HG02840 (cell line): ENCODE results near the gene ESYT2.

Source experiments
- ATAC-seq: cut with Tn5 transposase; IDR thresholded peaks from one replicate; pipeline ENCODE4 v1.9.1; 2021; ENCODE audit warnings: mild to moderate bottlenecking, moderate library complexity, moderate number of reproducible peaks; ENCODE audit not compliant: unreplicated experiment, low FRiP score

The ESYT2 gene

DNA sequence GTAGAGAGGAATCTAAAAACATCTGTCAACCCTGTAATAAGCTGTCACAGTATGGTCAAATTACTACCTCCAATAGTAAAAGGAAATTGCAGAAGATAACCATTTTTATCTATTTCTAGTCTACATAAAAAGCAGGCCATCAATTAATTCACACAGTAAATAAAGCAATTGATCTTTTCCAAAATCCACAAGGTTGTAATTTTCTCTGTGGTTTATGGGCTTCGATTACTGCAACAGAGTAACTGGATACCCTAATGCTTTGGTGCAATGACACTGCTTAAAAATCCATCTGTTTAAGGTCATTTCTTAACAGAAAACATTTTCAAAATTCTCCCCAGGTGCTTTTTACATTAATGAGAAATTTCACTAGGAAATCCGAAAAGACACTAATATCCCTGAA, 23.9 kb downstream of the ESYT2 start:
- ATAC-seq, result no peak

DNA sequence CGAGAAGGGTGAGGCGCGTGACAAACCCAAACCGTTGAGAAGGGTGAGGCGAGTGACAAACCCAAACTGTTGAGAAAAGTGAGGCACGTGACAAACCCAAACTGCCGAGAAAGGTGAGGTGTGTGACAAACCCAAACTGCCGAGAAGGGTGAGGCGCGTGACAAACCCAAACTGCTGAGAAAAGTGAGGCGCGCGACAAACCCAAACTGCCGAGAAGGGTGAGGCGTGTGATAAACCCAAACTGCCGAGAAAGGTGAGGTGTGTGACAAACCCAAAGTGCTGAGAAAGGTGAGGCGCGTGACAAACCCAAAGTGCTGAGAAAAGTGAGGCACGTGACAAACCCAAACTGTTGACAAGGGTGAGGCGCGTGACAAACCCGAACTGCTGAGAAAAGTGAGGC, 25.0 kb downstream of the ESYT2 start:
- no peak for ATAC-seq

DNA sequence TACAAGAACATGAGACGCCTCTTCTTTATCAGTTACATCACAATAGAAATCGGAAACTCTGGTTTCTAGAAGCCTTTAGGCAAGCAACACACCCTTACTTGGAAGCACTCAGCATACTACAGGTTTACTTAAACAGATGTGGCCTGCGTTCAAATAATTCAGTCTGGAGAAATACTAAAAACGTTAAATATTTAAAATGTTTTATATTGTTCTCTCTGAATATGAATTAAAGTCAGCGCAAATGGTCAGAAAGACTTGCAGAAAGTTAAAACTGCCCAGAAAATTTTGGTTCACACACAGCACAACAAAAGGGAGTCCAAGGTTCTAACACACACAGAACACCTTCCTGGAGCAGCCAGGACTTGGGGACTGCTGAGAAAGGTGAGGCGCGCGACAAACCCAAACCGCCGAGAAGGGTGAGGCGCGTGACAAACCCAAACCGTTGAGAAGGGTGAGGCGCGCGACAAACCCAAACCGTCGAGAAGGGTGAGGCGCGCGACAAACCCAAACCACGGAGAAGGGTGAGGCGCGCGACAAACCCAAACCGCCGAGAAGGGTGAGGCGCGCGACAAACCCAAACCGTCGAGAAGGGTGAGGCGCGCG, 25.8 kb downstream of the ESYT2 start:
- ATAC-seq, result no peak

DNA sequence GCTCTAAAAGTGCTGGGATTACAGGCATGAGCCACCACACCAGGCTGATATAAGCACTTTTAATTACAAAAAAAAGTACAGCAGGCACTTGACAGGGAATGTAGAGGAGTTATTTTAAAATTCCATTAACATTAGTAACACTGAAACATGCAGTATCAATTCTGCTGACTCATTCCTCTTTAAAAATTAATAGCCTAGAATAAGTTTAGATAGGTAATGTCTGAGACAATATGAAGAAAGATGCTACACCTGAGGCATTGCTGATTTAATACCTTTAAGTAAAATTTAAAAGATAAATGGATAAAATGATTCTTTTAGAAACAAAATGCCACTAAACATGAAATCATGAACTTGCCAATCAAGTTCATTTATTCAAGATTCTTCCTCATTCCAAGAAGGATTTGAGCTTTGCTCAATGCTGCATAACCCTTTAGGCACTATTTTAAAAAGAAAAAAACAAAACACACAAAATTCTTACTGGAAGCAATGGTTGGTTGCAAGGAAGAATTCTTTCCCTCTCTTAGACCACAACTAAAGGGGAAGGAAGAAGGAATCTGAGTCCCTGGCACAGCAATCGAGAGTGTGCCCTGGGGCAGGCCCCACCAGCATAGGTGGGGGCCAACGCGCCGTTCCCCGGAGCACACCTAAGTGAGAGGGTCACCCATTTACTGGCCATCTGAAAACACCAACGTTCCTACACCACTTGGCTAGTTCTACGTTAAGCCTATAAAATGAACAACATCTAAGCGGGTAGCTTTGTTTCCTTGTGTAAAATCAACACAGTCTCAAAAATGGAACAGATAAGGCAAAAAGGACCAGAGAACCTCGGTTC, 26.6 kb downstream of the ESYT2 start:
- ATAC-seq, result no peak

DNA sequence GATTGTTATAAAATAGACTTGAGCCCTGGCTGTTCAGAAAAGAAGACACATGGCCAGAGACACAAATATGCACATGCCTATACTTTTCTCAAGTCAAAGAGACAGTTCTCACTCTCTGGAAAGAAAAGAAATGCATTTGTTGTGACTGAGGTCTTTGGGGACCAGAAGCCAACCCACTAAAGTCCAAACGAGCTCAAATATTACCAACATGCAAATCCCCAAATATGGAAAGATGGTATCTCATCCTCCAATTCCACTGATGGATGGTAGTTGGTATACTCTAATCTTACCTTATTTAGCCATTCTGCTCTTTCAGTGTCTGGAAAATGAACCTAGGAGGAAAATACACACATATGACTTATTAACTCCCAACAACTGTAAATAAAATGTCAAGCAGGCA, 30.6 kb downstream of the ESYT2 start:
- ATAC-seq, result no peak

DNA sequence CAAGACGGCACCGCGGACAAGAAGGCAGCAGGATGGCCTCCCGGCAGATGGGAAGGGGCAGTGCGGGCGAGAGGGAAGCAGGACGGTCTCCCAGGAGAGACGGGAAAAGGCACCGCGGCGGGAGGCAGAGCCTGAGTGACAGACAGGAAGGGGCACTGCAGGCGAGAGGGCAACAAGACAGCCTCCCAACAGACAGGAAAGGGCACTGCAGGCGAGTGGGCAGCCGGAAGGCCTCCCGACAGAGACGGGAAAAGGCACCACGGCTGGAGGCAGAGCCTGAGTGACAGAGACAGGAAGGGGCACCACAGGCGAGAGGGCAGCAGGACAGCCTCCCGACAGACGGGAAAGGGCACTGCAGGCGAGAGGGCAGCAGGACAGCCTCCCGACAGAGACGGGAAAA, 32.6 kb downstream of the ESYT2 start:
- no peak for ATAC-seq

DNA sequence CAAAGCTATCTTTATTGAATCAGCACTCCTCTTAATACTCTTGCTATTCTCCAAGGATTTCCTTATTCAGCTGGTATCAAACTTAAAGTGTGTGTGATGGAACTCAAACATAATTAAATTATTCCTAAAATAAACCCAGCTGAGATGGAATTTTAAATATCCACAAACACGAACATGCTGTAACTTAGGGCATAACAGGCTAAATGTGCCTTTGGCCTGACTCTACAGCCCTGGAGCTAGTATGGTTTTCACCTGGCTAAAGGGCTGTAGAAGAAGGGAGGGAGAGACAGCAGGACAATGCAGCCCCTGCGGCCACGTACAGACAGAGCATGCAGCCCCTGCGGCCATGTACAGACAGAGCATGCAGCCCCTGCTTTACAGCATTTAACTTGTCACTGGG, 34.0 kb downstream of the ESYT2 start:
- no peak for ATAC-seq

DNA sequence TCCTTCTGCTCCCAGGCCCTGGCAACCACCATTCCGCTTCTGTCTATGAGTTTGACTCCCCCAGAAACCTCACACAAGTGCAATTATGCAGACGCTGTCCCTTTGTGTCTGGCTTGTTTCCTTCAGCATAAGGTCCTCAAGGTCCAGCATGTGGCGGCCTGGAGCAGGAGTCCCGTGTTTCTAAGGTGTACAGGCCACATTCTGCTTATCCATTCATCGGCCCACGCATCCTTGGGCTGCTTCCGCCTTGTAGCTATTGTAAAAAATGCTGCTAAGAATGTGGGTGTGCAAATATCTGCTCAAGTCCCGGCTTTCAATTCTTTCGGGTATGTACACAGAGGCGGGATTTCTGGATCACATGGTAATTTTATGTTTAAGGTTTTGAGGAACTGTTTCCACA, 38.2 kb downstream of the ESYT2 start:
- no peak for ATAC-seq

DNA sequence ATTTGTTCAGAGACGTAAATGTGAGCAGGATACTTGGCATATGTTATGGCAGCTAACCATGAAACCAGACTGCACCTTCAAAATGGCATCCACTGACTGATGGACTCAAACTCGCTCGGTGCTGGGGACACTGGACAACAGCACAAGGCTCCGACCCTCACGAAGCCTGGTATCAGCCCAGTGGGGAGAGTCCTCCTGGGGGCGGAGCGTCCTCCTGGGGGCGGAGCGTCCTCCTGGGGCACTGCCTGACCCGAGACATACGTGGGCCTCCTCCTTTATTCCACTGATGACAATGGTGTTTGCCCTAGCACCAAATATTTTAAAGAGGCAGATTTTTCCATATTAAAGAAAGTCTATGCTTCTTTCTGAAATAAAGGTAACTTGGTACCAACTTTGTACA, 39.5 kb downstream of the ESYT2 start:
- no peak for ATAC-seq

DNA sequence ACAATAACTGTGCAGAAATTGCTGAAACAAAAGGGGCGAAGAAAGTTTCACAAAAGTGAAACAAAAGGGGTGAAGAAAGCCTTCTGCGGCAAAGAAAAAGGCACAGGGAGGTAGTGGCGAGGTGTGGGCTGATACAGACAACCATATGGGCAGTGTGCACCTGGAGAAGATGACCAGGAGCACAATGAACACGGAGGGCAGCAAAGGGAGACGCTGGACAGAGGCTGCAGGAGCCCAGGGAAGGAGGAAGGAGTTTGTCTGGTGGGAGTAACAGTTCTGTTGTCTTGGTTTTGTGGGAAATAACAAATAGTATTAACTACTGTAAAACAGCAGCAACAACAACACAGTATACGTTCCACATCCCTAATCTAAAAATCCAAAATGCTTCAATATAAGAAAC, 42.4 kb downstream of the ESYT2 start:
- ATAC-seq, result no peak

DNA sequence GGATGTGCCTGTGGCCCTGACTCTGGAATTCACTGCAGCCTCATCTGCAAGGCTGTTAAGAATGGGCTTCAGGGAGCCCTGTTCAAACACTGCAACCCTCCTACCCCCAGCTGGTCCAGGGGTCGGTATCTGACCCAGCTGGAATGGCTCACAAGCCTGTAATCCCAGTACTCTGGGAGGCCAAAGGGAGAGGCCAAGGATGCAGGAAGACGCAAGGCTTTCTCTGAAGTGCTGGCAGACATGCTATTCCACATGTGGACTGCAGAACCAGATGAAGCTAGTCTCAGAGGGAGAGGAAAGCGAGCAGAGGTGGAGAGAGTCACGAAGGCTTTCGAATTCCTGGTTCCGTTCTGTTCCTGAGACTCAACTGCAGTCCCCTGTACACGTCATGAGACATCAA, 45.0 kb downstream of the ESYT2 start:
- ATAC-seq, result no peak

DNA sequence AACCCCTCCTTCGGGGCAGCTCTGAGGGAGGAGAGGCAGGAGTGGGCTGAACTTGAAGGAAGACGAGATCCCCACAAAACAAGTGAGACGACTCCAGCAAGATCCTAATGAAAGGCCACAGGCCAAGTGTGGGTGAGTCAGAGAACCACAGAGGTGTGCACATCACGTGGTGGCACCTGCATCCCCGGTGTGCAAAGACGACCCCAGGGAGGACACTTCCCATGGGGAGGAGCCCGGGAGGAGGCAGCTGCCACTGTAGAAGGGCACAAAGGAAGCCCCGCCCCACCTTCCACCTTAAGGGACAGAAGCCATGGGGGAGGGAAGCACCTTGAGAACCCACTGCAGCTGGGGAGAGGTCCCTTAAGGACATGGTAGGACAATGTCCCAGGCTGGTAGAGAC, 45.7 kb downstream of the ESYT2 start:
- ATAC-seq, result no peak

DNA sequence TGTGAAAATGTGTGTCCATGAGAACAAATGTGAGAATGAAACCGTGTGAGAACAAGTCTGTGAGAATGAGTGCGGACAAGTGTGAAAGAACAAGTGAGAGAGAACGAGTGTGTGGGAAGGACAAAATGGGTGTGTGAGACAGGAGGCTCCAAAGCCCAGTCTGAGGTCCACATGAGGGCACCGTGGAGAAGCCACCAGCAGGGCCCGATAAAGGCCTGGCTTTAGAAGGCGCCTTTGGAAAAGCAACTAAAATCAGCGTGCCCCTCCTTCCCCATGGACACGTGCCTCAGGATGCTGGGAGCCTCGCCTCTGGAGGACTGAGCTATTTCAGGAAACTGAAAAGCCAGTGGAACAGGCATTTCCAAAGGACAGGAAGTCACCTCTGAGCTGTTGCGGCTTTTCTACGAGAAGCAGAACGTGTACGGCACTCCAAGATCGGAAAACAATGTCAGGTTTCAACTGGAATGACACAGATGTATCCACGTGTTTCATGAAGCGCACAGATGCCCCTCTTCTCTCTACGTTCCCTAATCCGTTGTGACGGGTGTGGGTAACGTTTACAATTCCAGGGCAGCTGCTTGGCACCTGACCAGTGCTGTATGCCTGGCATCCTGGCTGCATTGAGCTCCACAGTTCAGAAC, 46.4 kb downstream of the ESYT2 start:
- ATAC-seq, result no peak

DNA sequence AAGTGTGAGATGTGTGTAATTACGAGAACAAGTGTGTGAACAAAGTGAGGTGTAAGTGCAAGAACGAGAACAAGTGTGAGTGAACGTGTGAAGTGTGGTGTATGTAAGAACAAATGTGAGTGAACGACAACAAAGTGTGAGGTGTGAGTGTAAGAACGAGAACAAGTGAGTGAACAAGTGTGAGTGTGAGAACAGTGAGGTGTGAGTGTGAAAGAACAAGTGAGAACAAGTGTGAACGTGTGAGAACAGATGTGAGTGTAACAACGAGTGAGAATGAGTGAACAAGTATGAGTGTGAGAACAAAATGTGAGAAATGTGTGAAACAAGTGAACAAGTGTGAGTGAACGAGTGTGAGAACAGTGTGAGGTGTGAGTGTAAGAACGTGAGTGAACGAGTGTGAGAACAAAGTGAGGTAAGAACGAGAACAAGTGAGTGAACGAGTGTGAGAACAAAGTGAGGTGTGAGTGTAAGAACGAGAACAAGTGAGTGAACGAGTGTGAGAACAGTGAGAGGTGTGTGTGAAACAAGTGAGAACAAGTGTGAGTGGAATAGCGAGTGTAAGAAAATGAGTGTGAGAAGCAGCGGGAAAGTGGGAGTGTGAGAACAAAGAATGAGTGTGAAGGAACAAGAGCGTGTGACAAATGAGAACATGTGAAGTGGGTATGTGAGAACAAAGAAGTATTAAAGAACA, 47.2 kb downstream of the ESYT2 start:
- no peak for ATAC-seq

DNA sequence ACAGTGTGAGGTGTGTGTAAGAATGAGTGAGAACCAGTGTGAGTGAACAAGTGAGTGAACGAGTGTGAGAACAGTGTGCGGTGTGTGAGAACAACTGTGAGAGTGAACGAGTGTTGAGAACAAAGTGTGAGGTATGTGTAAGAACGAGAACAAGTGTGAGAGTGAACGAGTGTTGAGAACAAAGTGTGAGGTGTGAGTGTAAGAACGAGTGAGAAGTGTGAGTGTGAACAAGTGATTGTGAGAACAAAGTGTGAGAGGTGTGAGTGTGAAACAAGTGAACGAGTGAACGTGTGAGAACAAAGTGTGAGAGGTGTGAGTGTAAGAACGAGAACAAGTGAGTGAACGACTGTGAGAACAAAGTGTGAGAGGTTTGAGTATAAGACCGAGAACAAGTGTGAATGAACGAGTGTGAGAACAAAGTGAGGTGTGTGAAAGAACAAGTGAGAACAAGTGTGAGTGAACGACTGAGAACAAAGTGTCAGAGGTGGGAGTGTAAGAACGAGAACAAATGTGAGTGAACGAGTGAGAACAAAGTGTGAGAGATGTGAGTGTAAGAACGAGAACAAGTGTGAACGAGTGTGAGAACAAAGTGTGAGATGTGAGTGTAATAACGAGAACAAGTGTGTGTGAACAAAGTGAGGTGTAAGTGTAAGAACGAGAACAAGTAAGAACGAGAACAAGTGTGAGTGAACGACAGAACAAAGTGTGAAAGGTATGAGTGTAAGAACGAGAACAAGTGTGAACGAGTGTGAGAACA, 47.9 kb downstream of the ESYT2 start:
- ATAC-seq, result no peak

DNA sequence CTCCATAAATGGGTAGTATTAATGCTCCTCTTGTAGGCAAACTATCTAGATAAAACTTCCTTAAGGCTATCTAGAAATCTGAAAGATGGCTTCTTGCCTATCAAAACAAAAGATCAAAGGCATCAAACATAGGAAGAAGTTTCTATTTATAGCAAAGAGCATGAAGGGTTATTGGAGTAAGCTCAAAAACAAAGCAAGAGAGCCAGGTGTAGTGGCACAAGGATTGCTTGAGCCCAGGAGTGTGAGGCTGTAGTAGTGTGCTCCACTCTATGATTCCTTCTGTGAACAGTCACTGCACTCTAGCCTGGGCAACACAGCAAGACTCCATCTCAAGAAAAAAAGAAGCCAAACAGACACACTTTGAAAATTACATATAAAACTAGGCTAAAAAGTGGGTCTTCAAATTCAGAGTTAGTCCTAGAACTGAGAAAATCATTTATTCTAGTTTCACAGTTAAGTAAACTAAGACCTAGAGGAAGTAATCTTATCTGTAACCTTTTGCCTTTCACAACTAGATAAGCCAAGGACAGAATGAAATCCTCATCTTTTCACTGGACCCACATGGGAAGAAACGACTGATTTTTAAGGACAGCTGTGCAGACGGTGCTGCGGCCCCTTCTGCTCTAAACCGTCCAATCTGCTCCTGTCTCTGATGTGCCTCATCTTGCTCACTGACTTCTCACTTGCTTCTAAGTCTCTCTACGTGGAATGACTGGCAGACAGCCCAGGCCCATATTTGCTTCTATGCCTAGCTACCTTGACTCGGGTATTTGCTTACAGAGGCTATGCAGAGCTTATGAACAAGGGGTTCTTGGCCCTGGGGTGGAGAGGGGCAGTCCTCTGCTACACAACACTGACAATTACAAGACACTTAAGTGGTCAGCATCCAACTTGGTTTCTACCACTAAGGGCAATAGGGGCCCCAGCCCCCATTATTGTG, 50.0 kb downstream of the ESYT2 start:
- ATAC-seq, result no peak

DNA sequence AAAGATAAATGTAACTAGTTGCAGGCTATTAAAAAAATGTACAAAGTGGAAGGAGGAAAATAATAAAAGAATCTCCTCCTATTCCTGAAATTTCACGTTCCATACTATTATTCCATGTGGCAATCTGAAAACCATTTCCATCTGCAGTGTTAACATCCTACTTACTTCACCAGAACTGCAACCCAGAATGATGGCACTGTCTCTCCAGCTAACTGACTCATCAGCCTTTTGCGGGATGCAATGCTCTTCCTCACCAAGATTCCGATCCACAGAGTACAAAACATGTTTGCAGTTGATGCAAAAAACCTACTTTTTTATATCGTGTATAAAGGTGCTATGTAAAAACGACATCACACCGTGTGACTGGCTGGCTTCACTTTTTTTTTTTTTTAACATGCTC, 50.8 kb downstream of the ESYT2 start:
- ATAC-seq, result no peak

DNA sequence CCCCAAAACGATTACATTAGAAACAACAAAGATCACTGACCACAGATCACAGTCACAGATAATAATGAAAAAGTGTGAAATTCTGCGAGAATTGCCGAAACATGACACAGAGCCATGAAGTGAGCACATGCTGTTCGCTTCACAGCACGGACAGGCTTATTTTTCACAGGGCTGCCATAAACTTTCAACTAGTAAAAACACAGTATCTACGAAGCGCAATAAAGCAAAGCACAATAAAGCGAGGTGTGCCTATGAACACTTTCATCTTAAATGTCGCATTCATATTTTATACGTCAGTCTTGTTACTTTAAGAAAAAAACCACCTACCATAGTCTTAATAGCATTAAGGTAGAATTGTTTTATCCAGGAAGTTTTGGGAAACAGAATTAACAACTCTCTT, 51.5 kb downstream of the ESYT2 start:
- ATAC-seq, result no peak

DNA sequence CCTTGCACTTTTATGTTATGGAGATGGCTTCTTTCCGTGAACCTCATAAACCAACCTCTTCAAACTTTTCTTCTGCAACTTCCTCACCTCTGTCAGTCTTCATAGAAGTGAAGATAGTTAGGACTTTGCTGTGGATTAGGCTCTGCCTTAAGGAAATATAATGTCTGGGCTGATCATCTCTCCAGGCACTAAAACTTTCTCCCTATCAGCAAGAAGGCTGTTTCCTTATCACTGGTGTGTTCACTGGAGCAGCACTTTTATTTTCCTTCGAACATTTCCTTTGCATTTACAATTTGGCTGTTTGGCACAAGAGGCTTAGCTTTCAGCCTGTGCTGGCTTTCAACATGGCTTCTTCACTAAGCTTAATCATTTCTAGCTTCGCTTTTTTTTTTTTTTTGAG, 52.8 kb downstream of the ESYT2 start:
- ATAC-seq, result no peak

DNA sequence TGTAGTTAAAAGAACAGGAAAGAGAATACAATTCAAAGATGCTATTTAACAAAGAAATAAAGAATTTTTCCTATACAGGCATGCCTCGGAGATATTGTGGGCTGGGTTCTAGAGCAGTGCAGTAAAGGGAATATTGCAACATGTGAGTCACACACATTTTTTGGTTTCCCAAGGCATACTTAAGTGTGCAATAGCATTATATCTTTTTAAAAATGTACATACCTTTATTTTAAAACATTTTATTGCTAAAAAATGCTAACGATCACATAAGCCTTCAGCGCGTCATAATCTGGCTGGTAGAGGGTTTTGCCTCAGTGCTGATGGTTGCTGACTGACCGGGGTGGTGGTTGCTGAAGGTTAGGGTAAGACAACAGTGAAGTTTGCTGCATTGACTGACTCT, 54.4 kb downstream of the ESYT2 start:
- no peak for ATAC-seq
